K562 (cell line): ENCODE measurements around the gene MUC3A. TPM values are rescaled to one million over a fixed set of nuclear protein-coding genes. Genes with fewer than 3 reads are reported as not detected.

Experiments used
- ATAC-seq: fragments of 200-7000 bp; cut with Tn5 transposase; 3 replicates; pipeline ENCODE4 v1.9.1; 2020; ENCODE audit warnings: moderate library complexity
- BruUV-seq: library from RNA; stranded (reverse); fragments of 400-500 nt; replicated peaks from 2 replicates; lab custom pipeline; 2021; lab: Mats Ljungman, UMichigan
- CTCF ChIA-PET: fragments of 300-600 bp; formaldehyde crosslinking; extraction: SDS; loops from one replicate; lab custom pipeline; 2021; ENCODE audit warnings: low intra/inter-chr PET ratio; lab: Yijun Ruan, JAX
- POLR2A ChIA-PET: fragments of 300-600, 350-650 bp; sonication (Branson Sonifier 250); formaldehyde crosslinking; extraction: SDS; loops from one replicate; lab custom pipeline; 2021; ENCODE audit warnings: antibody characterized with exemption, inconsistent platforms; lab: Yijun Ruan, JAX
- DNase-seq, 4 experiments: peaks; one replicate each; pipeline versions ENCODE4 v3.0.0 to v3.0.0-alpha.2; 2011 to 2018; ENCODE audit warnings: low spot score in 3 of 4, mixed read lengths in 3 of 4; ENCODE audit errors: extremely low read depth in 1 of 4
- FAIRE-seq: peaks from 2 replicates; lab custom pipeline; 2011; peaks lifted over from hg19 to GRCh38; lab: Jason Lieb, UNC
- H2AFZ ChIP-seq: 2 replicates; pipeline ENCODE4 v1.6.0; 2011; ENCODE audit warnings: low read depth, low read length, control low read depth, inconsistent platforms
- H3K27ac ChIP-seq: fragments of 200-600 bp; 3 replicates; pipeline ENCODE4 v1.8.0; 2011; ENCODE audit warnings: low read depth, mild to moderate bottlenecking, control low read depth, inconsistent platforms, low read length, moderate library complexity, mixed read lengths; ENCODE audit errors: extremely low read depth
- H3K27me3 ChIP-seq, 2 experiments: fragments of 300-600 bp in 1 of 2; 2 replicates in 1 of 2; 3 replicates in 1 of 2; pipeline versions ENCODE4 v1.6.0 to v1.8.0; 2011; ENCODE audit warnings: inconsistent platforms in 2 of 2, low read length in 2 of 2, mild to moderate bottlenecking in 1 of 2, mixed read lengths in 1 of 2, moderate library complexity in 1 of 2; ENCODE audit not compliant: control insufficient read depth in 2 of 2, insufficient read depth in 2 of 2
- H3K36me3 ChIP-seq: fragments of 300-600 bp; 3 replicates; pipeline ENCODE4 v1.8.0; 2011; ENCODE audit warnings: mild to moderate bottlenecking, low read length, inconsistent platforms; ENCODE audit not compliant: control insufficient read depth, insufficient read depth
- H3K4me1 ChIP-seq, 2 experiments: fragments of 200-600 bp in 1 of 2; replicated peaks in 1 of 2; 2 replicates in 1 of 2; 3 replicates in 1 of 2; pipeline versions ENCODE4 v1.5.1 to v1.8.0; 2011; ENCODE audit warnings: inconsistent platforms in 2 of 2, low read length in 2 of 2, mild to moderate bottlenecking in 1 of 2, mixed read lengths in 1 of 2, moderate library complexity in 1 of 2; ENCODE audit not compliant: control insufficient read depth in 2 of 2, insufficient read depth in 2 of 2
- H3K4me2 ChIP-seq: 2 replicates; pipeline ENCODE4 v1.6.1; 2011; ENCODE audit warnings: low read length, control low read depth, inconsistent platforms, mixed read lengths; ENCODE audit not compliant: insufficient read depth
- H3K4me3 ChIP-seq: fragments of 200-600 bp; sonication (generic), shearing (Covaris generic); 2 replicates; pipeline ENCODE4 v1.5.1; 2016; ENCODE audit warnings: control low read depth, inconsistent platforms
- H3K79me2 ChIP-seq: fragments of 200-600 bp; 3 replicates; pipeline ENCODE4 v1.8.0; 2011; ENCODE audit warnings: low read length, inconsistent platforms; ENCODE audit not compliant: control insufficient read depth, insufficient read depth
- H3K9ac ChIP-seq, 2 experiments: 2 replicates each; pipeline versions ENCODE4 v1.6.0 to v1.6.1; 2011; ENCODE audit warnings: low read depth in 2 of 2, low read length in 2 of 2, control low read depth in 1 of 2, inconsistent platforms in 1 of 2, mild to moderate bottlenecking in 1 of 2, mixed read lengths in 1 of 2; ENCODE audit not compliant: insufficient read depth in 1 of 2
- H3K9me1 ChIP-seq: one replicate; pipeline ENCODE4 v1.6.0; 2011; ENCODE audit warnings: inconsistent platforms, mild to moderate bottlenecking, low read length, moderate library complexity; ENCODE audit not compliant: control insufficient read depth, insufficient read depth
- H3K9me3 ChIP-seq: replicated peaks from 2 replicates; pipeline ENCODE4 v1.5.1; 2011; ENCODE audit warnings: low read depth, low read length, inconsistent platforms; ENCODE audit not compliant: control insufficient read depth, insufficient read depth
- H4K20me1 ChIP-seq: replicated peaks from 2 replicates; pipeline ENCODE4 v1.6.1; 2011; ENCODE audit warnings: low read length, inconsistent platforms, mixed read lengths; ENCODE audit not compliant: control insufficient read depth, insufficient read depth
- GTF2E2 ChIP-seq: fragments of 200-800 bp; sonication (Bioruptor generic); IDR thresholded peaks from 2 replicates; pipeline ENCODE4 v1.6.1; 2016; ENCODE audit warnings: missing genetic modification characterization, missing compliant biosample characterization
- HDAC6 ChIP-seq: IDR thresholded peaks from 2 replicates; pipeline ENCODE4 v1.6.1; 2012; ENCODE audit warnings: low read depth, mild to moderate bottlenecking, control low read depth, inconsistent platforms, low read length, moderate library complexity
- HNRNPUL1 ChIP-seq: fragments of 200-400 bp; formaldehyde crosslinking; IDR thresholded peaks from 2 replicates; pipeline ENCODE4 v1.6.1; 2017; ENCODE audit warnings: low read length
- KAT2B ChIP-seq: IDR thresholded peaks from one replicate; pipeline ENCODE4 v1.6.1; 2012; ENCODE audit warnings: low read depth, mild to moderate bottlenecking, control low read depth, inconsistent platforms, low read length, moderate library complexity
- MAFG ChIP-seq: fragments of 450-650 bp; conservative IDR thresholded peaks from 2 replicates; pipeline ENCODE4 v1.6.1; 2016; ENCODE audit warnings: missing genetic modification characterization, missing compliant biosample characterization
- MAZ ChIP-seq, 2 experiments: fragments of 450-650 bp in 1 of 2; sonication (generic) in 1 of 2; formaldehyde crosslinking; IDR thresholded peaks in 1 of 2; conservative IDR thresholded peaks in 1 of 2; 2 replicates each; pipeline versions ENCODE4 v1.4.0 to v1.5.0; 2020; ENCODE audit warnings: mild to moderate bottlenecking in 1 of 2, missing genetic modification reagents in 1 of 2
- MLLT1 ChIP-seq, 2 experiments: fragments of 450-650 bp; IDR thresholded peaks; 2 replicates each; pipeline ENCODE4 v1.6.1; 2016
- MXD1 ChIP-seq: fragments of 250-450 bp; sonication (Bioruptor Pico); IDR thresholded peaks from 2 replicates; pipeline ENCODE4 v1.8.0; 2021; ENCODE audit warnings: borderline replicate concordance, mild to moderate bottlenecking, moderate library complexity; ENCODE audit not compliant: poor library complexity, severe bottlenecking
- POLR2B ChIP-seq: fragments of 450-650 bp; IDR thresholded peaks from 2 replicates; pipeline ENCODE4 v1.6.1; 2018; ENCODE audit warnings: low read depth; ENCODE audit not compliant: partially characterized antibody
- ZNF586 ChIP-seq: fragments of 450-650 bp; formaldehyde crosslinking; conservative IDR thresholded peaks from 2 replicates; pipeline ENCODE4 v1.4.0; 2020; ENCODE audit warnings: mild to moderate bottlenecking, moderate library complexity
- ZNF589 ChIP-seq: fragments of 200-800 bp; sonication (Bioruptor generic); IDR thresholded peaks from 2 replicates; pipeline ENCODE4 v1.6.1; 2016; ENCODE audit warnings: low read depth, missing genetic modification characterization, missing compliant biosample characterization
- WGBS: fragments of 100-300 bp; shearing (Covaris generic); methylation state at CpG from one replicate; pipeline ENCODE4 v1.1.6; 2016; ENCODE audit warnings: low coverage, mixed read lengths; ENCODE audit not compliant: insufficient coverage; ENCODE audit errors: missing lambda C conversion rate; 5-methylcytosine and 5-hydroxymethylcytosine counted together
- in situ Hi-C: fragments of 300-500 bp; cut with MboI; formaldehyde crosslinking; loops from 4 replicates; pipeline ENCODE4 v1.15.0; 2018; ENCODE audit warnings: inconsistent platforms, mixed read lengths
- intact Hi-C: fragments of 100-400 bp; cut with micrococcal nuclease; formaldehyde crosslinking; loops from 2 replicates; pipeline ENCODE4 v1.14.2; 2022
- polyA plus RNA-seq, 8 experiments: library from polyadenylated mRNA; depleted of rRNA in 4 of 8; stranded (reverse) in 5 of 8; unstranded in 3 of 8; fragments of >200 nt; fragmentation: Nextera tagmentation in 2 of 8; fragmentation: Illumina TruSeq in 1 of 8; extraction: Ambion mirVana in 2 of 8; extraction: Trizol in 1 of 8; gene quantifications; 2 replicates each; pipeline versions ENCODE4 v1.2.1 to v1.2.3, GENCODE V29; 2011 to 2014; ENCODE audit warnings: inconsistent platforms in 1 of 8, missing spikeins in 1 of 8
- total RNA-seq, 7 experiments: library from RNA; depleted of rRNA in 6 of 7; stranded (reverse); fragments of >200 nt in 6 of 7; fragmentation: Illumina TruSeq in 2 of 7; extraction: Trizol in 2 of 7; gene quantifications; 2 replicates each; pipeline versions ENCODE4 v1.2.1 to v1.2.3, GENCODE V29; 2011 to 2021; ENCODE audit warnings: low replicate concordance in 1 of 7
- TF ChIP-seq, protein P1 (sequence below): sonication (generic); formaldehyde crosslinking; IDR thresholded peaks from 2 replicates; pipeline ENCODE4 v1.8.1; 2023; ENCODE audit warnings: mild to moderate bottlenecking, missing genetic modification reagents

The MUC3A gene
- total and polyA plus RNA-seq, 9 of the 15 experiments (the other 6 are each of a cell fraction or from before 2014, with no cell fraction given), result 0.06 to 2.2 (median 0.20) TPM; not detected in 1

DNA sequence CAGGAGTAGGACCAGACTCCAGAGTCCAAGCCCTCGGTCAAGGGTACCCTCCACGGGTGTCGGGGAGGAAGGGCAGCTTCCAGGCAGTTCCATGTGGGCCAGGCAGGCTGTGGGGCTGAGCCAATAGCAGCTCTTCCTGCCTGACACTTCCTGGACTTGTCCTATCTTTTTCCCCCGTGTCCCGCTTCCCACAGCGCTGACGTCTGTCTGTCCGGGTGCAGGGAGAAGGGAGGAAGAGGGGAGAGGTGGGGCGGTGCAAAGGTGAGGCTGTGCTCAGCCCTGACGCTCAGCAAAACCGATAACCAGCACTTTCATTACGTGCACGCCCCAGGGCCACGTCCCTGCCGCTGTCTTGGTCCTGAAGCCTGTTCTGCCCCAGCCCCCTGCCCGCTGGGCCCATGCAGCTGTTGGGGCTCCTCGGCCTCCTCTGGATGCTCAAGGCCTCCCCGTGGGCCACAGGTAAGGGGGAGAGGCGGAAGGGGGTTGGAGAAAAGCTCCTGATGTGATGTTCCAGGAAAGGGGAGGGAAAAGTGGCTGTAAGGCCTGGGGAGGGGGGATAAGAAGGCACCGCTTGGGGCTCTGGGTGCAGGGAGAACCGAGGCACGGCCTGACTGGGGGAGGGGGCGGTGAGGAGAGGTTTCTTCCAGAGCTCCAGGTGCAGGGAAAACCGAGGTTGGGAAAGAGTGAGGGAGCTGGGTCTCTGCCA, at the start of gene MUC3A (continued):
- TF ChIP-seq HDAC6 (no peak), MAFG (tag) (no peak), ZNF589 (CRISPR knock-in tag) (no peak), POLR2B (no peak)
- TF ChIP-seq, protein P1, sequence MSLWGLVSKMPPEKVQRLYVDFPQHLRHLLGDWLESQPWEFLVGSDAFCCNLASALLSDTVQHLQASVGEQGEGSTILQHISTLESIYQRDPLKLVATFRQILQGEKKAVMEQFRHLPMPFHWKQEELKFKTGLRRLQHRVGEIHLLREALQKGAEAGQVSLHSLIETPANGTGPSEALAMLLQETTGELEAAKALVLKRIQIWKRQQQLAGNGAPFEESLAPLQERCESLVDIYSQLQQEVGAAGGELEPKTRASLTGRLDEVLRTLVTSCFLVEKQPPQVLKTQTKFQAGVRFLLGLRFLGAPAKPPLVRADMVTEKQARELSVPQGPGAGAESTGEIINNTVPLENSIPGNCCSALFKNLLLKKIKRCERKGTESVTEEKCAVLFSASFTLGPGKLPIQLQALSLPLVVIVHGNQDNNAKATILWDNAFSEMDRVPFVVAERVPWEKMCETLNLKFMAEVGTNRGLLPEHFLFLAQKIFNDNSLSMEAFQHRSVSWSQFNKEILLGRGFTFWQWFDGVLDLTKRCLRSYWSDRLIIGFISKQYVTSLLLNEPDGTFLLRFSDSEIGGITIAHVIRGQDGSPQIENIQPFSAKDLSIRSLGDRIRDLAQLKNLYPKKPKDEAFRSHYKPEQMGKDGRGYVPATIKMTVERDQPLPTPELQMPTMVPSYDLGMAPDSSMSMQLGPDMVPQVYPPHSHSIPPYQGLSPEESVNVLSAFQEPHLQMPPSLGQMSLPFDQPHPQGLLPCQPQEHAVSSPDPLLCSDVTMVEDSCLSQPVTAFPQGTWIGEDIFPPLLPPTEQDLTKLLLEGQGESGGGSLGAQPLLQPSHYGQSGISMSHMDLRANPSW (CRISPR knock-in tag), result no peak

DNA sequence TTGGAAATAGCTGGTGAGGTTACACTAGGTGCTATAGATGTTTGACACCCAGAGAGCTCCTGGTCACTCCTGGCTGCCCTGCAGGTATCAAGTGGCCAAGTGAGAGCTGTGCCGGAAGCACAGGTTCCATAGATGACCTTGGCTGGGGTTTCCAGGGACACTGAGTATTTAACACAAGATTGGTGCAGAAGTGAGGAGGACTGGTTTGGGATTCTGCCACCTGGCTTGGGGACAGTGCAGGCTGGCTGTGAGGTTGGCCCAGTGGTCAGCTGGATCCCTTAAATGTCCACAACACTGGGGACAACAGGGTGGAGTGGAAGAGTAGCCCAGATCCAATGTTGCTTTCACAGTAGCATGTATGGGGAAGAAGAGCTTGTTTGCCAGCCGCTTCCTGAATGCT, 48.4 kb upstream of the MUC3A start:
- H3K4me3 ChIP-seq, result no peak overlapping the region
- H3K4me2 ChIP-seq, result no peak overlapping the region
- ATAC-seq, result no peak
- POLR2A ChIA-PET, result interaction anchor here (0.6 to 1.0 kb wide), 4 partner anchors 10 to 518 kb away, joined by 3 to 6 read pairs (median 4); no protein-coding TSS in a partner anchor
- peak overlapping the region in 1 of 2 experiments; percentile 39; a peak in 1 of 4 replicates for H3K9ac ChIP-seq
- no peaks in the 10 kb centered on the region for H3K9me3 ChIP-seq
- H3K27me3 ChIP-seq, result no peaks in the 10 kb centered on the region
- H3K36me3 ChIP-seq, result no peaks in the 10 kb centered on the region
- H3K4me1 ChIP-seq, result peaks cover 23 to 31% of the 10 kb centered on the region in 2 experiments
- H2AFZ ChIP-seq, result no peak overlapping the region
- BruUV-seq, result no TSS peak
- DNase-seq, result no peak
- CTCF ChIA-PET, result interaction anchor here (1.8 kb wide), 1 partner anchor 159 kb away, joined by 9 read pairs; no protein-coding TSS in a partner anchor
- FAIRE-seq, result no peak
- intact Hi-C loops, result no loop called here
- no peak overlapping the region for H3K27ac ChIP-seq
- 78% methylated on average over 2 of the region's 2 CpGs for WGBS
- no peaks in the 10 kb centered on the region for H3K9me1 ChIP-seq
- in situ Hi-C loops, result loop anchor here (25.0 kb wide), 1 partner anchor 386 kb away; no protein-coding TSS in a partner anchor
- H4K20me1 ChIP-seq, result no peaks in the 10 kb centered on the region
- H3K79me2 ChIP-seq, result no peaks in the 10 kb centered on the region; the same call in 2 of the 3 replicates
- TF ChIP-seq HNRNPUL1, result no peak
- TF ChIP-seq MAZ (CRISPR knock-in tag; conservative IDR thresholded peaks at IDR 0.05 in 1 of 2, IDR thresholded peaks at IDR 0.05 in 1 of 2), result no peak
- no peak for TF ChIP-seq MLLT1 (IDR thresholded peaks at IDR 0.05)
- TF ChIP-seq GTF2E2 (tag), result no peak
- no peak for TF ChIP-seq MXD1
- TF ChIP-seq ZNF586 (CRISPR knock-in tag), result no peak
- no peak for TF ChIP-seq KAT2B
